Measurements from ENCODE around the gene ICAM2.

- TF ChIP-seq EP300 (IDR thresholded peaks at IDR 0.05), result no peak
- TF ChIP-seq POLR2A (IDR thresholded peaks at IDR 0.05), result no peak
- TF ChIP-seq CTCF (IDR thresholded peaks at IDR 0.05), result no peak
Measured at GRCh38 chr17:64055183-64056142, 35.0 kb upstream of the ICAM2 start.

All from gastroesophageal sphincter (tissue), 3 donors.